Astrocyte (in vitro differentiated cells and primary cell): Measurements from ENCODE around the gene TMEM94.

Source experiments
- CTCF ChIP-seq: IDR thresholded peaks from 2 replicates; pipeline ENCODE4 v1.5.1; 2011; ENCODE audit warnings: low read depth, mild to moderate bottlenecking, inconsistent platforms, low read length, moderate library complexity; ENCODE audit not compliant: insufficient read depth
- EZH2 ChIP-seq: IDR thresholded peaks from 2 replicates; pipeline ENCODE4 v1.6.1; 2012; ENCODE audit warnings: mild to moderate bottlenecking, low read length, inconsistent platforms; ENCODE audit not compliant: insufficient read depth

- TF ChIP-seq CTCF (no peak), EZH2 (no peak)
Observed at GRCh38 chr17:75490953-75491649, 34.7 kb downstream of the TMEM94 start.
